AML-193 (cell line): ENCODE measurements around the gene ISLR.

Experiments
- DNase-seq, 2 experiments: peaks; one replicate each; lab custom pipeline; 2025; lab: John Stamatoyannopoulos, UW

ISLR gene, protein sequence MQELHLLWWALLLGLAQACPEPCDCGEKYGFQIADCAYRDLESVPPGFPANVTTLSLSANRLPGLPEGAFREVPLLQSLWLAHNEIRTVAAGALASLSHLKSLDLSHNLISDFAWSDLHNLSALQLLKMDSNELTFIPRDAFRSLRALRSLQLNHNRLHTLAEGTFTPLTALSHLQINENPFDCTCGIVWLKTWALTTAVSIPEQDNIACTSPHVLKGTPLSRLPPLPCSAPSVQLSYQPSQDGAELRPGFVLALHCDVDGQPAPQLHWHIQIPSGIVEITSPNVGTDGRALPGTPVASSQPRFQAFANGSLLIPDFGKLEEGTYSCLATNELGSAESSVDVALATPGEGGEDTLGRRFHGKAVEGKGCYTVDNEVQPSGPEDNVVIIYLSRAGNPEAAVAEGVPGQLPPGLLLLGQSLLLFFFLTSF

DNA sequence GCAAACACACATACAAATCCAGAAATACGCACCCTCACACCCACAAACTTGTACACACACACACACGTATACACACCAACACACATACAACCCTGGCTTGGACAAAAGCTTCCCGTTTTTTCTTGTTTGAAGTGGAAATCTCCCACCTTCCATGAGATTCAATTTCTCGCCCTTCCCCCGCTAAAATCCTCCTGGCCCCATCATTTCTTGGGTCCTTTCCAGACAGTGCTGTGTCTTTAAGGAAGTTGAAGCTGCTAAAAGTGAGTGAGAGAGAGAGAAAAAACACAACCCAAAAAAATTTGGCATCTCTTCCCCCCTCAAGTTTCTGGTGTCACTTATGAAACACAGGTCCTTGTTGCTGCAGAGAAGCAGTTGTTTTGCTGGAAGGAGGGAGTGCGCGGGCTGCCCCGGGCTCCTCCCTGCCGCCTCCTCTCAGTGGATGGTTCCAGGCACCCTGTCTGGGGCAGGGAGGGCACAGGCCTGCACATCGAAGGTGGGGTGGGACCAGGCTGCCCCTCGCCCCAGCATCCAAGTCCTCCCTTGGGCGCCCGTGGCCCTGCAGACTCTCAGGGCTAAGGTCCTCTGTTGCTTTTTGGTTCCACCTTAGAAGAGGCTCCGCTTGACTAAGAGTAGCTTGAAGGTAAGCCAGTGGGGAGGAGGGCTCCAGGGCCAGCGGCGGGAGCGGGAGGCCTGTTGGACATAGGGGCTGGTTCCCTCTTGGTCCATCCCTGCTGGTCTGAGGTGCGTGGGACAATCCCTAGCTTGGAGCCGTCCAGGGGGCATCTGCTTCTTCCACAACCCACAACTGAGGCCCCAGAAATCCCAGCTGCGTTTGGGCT lies at the start of gene ISLR:
ISLR (plus strand) TSS at position 331 of the 839 bp plus-strand sequence. CDS start 1,149 bp downstream, outside the sequence.
- DNase-seq, result no peak

DNA sequence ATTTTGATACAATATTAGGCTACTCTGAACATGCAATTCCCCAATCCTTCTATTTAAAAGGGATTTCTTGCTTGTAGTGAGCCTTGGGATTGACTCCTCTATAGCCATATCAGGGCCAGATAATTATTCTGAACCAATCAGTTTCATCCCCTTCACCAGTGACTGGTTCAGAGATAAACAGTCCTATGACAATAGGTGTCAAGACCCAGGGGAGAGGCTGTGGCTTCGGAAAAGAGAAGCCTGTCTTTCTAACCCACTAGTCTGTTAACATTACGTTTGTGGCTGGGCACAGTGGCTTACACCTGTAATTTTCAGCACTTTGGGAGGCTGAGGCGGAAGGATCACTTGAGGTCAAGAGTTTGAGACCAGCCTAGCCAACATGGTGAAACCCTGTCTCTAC lies 49.3 kb upstream of the ISLR start:
- DNase-seq, result no peak

DNA sequence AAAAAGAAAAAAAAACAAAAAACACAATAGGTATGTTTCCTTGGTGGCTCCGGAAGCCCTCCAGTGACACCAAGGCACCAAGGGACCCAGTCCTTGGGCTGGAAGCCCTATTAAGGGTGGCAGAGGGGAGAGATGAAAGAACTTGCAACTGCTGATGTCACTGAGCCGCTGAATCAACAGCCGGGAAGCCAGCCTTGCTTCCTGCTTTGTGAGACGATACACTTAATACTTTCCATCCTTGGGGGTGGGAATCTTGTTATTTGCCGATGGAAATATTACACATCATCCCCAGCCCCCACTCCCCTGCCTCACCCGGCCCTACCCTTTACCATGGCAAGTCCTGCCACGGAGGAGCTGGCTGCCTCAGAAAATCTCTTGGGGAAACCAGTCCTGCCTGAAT lies 48.8 kb upstream of the ISLR start:
- no peak for DNase-seq

DNA sequence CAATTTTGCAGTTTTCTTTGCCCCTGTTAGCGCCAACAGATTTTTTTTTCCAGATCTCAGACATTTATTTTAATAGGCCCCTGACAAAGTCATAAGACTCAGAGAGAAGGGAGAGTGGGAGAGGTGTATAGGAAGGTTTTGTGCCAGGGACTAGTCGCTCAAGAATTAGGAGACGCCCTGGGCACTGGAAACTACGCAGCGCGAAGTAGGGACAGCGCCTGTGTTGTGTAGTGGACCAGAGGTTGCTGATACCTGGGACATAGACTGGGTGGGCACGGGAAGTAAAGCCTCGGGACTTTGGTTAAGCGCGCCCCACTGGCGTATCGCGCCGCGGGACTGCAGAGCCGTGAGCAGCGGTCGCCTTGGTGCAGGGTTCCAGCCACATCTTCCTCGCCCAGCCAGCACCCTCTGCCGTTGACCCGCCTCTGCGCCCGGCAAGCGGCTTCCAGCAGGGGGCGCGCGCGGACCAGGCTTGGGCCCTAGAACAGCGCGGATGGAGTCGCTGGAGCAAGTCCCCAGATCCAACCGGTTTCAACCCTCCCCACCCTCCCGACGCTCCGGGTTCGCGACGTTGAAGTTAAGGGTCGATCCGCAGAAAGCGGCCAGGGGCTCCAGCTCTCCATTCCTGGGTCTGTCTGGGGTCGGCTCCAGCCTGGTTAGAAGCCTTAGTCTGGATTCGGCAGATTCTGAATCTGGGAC lies 46.1 kb upstream of the ISLR start:
- DNase-seq, result peak; percentile 32 to 57

DNA sequence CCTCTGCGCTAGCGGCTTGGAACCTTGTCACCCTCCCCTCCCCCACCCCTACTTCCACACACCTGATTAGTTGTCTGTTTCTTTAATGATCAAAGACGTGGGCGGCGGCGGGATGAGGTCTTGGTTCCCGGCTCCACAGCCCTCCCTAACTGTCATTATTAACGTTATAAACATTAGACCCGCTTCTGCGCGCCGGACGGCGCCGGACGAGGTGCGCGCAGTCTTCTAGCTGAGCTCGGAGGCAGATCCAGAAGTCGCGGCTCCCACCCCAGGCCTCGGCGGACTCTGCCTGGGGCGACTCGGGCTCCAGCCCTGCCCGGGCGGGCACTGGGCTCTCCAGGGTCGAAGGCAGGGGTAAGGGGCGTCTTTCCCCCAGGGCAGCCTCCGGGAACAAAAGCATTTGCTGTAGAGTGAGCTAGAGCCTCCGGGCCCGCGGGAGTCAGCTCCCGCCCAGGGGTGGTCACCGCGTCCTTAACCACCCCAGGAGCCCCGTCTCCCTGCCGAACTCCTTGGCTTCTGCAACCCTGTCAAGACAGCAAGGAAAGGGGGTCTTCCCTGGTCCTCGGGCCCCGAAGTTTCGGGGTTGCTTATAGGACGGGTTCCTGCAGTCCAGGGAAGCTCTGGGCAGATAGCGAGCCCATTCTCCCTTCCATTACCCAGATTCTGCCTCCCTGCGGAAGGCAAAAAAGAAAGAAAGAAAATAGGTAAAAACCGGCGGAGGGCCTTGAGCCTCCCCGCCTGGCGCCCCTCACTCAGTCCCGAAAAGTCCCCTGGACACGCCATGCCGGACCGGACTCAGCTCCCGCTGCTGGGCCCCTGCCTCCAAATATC lies 45.3 kb upstream of the ISLR start:
- DNase-seq, result no peak

DNA sequence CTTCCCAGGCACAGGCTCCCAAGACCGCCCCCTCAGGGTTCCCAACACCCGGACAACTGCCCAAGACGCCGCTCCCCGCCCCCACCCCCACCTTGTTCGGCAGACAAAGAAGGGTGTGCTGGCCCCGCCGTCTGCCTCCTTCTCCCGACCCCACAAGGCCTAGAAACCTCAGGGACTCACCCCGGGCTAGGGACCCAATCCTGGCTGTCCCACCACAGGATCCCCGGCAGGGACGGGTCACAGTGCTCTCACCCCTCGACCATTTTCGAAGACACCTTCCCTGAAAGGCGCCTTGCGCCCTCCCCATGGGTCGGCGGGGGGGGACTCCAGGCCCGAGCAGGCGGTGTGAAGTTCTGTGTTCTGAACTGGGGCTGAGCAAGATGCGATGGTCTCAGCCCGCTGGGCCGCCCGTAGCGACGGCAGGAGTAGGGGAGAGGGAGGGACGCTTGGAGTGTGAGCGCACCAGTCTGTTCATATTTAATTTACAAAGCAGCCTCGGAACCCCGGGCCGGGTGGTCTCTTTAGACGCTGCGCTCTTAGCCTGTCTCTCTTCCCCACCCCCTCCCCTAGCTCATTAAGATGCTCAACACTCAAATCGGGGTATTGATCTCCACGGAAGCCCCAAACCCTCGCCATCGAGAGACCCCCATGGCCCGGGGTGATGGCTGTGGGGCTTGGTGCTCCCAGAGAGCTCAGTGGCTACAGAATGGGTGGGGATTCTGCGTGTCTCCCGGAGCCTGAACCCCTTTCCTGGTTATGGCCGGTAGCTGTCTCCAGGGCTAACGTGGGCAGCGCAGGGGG lies 44.5 kb upstream of the ISLR start:
- DNase-seq, result no peak

DNA sequence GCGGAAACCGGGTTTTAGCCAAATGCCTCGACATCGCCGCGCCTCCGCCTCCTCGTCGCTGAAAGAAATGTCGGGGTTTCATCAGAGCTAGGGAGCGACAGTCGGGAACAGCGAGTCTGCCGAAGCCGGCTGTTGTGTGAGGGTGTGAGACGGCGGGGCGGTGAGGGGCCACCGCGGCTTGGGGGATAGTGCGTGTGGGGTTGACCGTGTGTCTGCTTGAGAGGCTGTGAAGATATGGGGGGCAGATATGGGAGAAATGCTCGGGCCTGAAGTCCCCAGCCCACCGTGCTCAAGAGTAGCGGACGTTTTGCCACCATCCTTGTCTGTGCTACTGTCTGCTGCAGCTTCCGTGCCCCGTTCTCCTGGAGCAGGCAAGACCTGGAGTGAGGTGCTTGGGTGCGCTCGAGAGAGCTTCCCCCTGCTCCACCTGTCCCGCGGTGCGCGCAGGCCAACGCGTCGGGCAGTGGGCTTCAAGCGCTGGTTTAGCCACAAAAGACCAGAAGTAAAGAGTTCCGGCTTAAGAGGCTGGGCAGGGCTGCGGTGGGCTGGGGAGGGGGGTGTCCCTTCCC lies 43.8 kb upstream of the ISLR start:
- no peak for DNase-seq

DNA sequence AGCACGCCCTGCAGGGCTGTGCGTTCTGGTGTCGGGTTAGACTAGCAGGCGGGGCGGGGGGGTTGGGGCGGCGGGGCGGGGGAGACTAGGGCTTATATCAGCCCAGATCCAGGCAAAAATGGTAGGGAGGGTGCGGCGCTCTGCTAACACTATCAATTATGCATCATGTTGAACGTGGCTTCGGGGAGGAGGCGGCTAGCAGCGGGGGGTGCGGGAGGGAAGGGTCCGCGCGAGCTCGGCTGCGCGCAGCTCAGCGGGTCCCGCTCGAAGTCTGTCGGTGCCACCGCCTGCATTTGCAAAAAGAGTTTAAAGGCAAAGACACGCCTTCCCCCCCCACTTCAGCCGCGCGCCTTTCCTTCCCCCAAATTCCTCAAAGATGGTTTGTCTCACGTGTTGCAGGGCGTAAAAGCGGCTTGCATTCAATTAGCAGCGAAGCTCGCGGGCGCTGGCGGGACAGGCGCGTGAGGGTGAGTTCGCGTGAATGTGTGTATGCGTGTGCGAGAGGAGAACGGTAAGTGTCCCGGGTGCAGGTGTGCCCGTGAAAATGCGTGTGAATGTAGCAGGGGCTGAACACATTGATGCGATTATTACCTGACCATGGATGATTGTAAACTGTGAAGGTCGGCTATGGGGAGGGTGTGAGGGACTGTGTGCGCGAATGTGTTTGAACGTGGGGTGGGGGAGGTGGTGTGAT lies 43.2 kb upstream of the ISLR start, which contains the start of gene ISLR2:
ISLR2 (plus strand) TSS at position 432 of the 694 bp plus-strand sequence. CDS start 2,169 bp downstream, outside the sequence.
- no peak for DNase-seq

DNA sequence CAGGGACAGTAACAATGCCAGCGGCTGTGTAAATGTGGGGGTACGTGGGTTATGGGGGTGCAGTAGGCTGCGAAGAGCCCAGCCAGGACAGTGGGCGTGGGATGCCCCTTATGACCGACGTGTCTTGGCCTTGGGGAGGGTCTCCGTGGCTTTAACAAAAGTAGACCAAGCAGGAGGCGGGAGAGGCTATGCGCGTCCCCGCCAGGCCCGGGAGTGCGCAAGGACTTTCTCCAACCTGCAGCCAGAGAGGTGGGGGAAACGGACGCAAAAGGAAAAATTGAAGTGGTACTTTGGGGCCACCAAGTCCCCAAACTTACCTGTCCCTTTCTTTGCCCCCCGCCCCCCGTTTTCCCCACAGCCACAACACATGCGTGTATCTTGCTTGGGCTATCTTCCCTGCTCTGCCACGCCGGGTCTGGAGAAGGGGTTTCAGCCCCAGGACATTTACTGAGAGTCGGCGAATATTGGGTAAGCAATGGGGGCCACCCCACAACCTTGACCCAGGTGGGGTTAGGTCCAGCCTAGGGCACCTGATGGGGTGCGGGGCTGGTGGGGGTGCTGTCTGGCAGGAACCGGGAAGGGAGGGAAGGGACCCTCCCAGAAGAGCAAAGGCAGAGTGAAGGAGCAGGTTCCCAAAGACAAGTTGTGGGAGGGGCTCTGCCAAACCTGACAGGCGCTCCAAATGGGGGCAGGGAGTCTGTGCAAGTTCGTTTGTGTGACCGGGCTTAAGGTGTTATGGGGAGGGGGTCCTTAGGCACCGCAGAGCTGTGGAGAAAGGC lies 42.5 kb upstream of the ISLR start:
- no peak for DNase-seq

DNA sequence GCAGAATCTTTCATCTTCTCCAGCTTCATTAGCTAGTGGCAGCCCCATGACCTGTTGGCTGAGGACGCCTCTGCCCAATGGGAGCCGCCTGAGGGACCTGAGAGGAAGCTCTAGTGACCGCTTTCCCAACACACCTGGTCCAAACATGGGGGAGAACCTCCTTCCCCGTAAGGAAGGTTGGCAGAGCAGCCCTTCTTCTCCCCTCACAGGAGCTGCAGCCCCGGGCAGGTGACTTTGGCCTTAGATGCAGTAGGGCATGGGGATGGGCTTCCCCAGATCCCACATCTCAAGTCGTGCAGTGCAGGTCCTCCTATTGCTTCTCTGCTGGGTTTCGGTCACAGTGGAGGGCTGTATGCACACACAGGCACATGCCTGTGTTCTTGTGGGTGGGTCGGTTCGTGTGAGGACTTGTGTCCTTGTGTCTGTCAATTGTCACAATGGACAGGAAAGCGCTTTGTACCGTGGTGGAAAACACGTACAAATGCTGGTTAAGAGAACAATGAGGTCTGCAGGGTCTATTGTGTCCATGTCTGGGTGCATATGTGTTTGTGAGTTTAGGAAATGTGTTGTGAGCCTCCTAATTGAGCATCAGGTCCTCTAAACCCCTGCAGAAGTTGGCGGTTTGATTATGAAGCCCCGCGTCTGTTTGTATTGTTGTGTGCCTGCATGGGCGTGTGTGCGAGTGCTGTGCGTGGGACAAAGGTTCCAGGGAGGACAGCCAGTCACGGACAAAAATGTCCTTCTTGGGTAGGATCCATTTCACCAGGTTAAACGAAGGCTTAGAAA lies 41.7 kb upstream of the ISLR start:
- DNase-seq, result no peak

DNA sequence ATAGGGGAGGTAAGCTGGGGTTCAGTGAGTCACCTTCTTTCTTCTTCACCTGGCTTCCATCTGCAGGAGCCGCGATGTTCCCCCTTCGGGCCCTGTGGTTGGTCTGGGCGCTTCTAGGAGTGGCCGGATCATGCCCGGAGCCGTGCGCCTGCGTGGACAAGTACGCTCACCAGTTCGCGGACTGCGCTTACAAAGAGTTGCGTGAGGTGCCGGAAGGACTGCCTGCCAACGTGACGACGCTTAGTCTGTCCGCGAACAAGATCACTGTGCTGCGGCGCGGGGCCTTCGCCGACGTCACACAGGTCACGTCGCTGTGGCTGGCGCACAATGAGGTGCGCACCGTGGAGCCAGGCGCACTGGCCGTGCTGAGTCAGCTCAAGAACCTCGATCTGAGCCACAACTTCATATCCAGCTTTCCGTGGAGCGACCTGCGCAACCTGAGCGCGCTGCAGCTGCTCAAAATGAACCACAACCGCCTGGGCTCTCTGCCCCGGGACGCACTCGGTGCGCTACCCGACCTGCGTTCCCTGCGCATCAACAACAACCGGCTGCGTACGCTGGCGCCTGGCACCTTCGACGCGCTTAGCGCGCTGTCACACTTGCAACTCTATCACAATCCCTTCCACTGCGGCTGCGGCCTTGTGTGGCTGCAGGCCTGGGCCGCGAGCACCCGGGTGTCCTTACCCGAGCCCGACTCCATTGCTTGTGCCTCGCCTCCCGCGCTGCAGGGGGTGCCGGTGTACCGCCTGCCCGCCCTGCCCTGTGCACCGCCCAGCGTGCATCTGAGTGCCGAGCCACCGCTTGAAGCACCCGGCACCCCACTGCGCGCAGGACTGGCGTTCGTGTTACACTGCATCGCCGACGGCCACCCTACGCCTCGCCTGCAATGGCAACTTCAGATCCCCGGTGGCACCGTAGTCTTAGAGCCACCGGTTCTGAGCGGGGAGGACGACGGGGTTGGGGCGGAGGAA lies 40.5 kb upstream of the ISLR start:
- no peak for DNase-seq

DNA sequence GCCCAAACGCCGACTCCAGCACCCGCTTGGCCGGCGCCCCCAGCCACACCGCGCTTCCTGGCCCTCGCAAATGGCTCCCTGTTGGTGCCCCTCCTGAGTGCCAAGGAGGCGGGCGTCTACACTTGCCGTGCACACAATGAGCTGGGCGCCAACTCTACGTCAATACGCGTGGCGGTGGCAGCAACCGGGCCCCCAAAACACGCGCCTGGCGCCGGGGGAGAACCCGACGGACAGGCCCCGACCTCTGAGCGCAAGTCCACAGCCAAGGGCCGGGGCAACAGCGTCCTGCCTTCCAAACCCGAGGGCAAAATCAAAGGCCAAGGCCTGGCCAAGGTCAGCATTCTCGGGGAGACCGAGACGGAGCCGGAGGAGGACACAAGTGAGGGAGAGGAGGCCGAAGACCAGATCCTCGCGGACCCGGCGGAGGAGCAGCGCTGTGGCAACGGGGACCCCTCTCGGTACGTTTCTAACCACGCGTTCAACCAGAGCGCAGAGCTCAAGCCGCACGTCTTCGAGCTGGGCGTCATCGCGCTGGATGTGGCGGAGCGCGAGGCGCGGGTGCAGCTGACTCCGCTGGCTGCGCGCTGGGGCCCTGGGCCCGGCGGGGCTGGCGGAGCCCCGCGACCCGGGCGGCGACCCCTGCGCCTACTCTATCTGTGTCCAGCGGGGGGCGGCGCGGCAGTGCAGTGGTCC lies 39.7 kb upstream of the ISLR start:
- no peak for DNase-seq

DNA sequence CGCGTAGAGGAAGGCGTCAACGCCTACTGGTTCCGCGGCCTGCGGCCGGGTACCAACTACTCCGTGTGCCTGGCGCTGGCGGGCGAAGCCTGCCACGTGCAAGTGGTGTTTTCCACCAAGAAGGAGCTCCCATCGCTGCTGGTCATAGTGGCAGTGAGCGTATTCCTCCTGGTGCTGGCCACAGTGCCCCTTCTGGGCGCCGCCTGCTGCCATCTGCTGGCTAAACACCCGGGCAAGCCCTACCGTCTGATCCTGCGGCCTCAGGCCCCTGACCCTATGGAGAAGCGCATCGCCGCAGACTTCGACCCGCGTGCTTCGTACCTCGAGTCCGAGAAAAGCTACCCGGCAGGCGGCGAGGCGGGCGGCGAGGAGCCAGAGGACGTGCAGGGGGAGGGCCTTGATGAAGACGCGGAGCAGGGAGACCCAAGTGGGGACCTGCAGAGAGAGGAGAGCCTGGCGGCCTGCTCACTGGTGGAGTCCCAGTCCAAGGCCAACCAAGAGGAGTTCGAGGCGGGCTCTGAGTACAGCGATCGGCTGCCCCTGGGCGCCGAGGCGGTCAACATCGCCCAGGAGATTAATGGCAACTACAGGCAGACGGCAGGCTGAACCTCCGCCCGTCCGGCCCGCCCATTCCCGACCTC lies 39.0 kb upstream of the ISLR start:
- no peak for DNase-seq

DNA sequence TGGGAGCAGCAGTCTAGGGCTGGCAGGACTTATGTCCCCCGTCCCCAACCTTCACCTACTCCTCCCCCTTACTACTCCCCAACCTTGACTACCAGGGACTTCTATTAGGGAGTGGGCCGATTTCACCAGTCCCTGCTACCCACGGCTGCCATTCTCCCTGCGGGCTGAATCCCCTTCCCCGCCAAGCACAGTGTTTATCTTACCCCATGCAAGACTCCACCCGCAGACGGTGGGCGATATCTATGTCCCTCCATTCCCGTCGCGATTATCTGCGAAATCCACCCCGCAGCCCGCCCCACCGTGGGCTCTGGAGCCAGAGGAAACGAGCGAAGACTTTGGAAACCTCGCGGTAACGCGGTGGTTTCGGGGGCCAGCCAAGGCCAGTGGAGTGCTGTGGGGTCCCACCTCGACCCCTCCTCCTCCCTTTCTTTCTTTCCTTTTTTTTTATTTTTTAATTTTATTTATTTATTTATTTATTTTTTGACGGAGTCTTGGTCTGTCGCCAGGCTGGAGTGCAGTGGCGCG lies 38.4 kb upstream of the ISLR start:
- DNase-seq, result no peak

DNA sequence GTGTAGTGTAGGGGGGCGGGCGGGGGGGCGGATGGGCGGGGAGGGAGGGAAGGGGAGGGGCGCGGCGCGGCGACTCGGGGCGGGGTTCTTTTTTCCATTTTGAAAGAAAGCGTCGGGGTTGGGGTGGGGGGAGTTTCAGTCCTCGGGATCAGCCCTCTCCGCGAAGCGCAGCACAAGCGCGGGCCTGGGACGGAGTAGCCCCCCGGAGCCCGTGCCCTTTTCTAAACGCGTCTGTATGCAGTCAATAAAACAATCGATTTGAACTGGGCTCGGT lies 37.0 kb upstream of the ISLR start:
- no peak for DNase-seq
